ENCODE measurements around the gene FARS2. TPM values are rescaled to one million over a fixed set of nuclear protein-coding genes. Genes with fewer than 3 reads are reported as not detected.

FARS2 gene
- total and polyA plus RNA-seq, 2 donors (not counting 1 experiment from before 2014, with no cell fraction given), result 33.0 to 35.5 TPM

DNA sequence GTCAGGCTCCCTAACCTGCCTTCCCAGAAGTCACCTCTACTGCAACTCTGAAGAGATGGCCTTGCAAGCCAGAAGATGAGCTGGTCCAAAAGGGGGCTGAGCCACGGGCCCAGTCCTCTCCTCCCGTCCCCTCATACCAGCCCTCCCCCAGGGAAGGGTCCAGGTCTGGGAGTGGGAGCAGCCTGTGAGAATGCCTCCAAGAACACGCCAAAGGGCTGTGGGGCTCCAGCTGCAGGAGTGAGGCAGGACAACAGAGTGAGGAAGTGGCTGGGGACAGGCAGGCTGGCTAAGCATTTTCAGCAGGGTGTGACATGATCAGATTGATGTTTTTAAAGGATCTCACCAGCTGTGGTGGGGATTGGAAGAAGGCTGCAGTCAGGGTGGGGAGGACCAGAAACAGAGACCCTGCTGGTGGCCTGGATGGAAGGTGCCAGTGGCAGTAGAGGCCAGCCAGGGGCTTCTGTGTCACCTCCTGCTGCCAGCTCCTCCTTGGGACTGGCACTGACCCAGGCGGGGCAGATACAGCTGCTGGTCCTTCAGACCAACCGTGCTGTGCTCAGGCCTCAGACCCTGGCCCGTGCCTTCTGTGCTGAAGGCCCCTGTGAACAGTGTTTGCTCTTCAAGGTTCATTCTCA lies 487.8 kb downstream of the FARS2 start:
- Mint-ChIP-seq H3K4me3 (no peak overlapping the region), H3K4me1 (peaks cover 7% of the 10 kb centered on the region), H3K27ac (no peak overlapping the region), H3K9me3 (ENCODE audit: insufficient read depth) (peaks cover 2% of the 10 kb centered on the region), H3K27me3 (no peaks in the 10 kb centered on the region)
- POLR2A ChIA-PET, result no interaction called here
- Histone ChIP-seq H3K4me2 (replicated peaks; ENCODE audit: low read depth, low read length, poor library complexity, severe bottlenecking) (no peak overlapping the region), H2AFZ (ENCODE audit: insufficient read depth, low read depth, low read length, poor library complexity, severe bottlenecking) (no peak overlapping the region), H3K36me3 (replicated peaks in 1 of 2; ENCODE audit: control extremely low read depth in 1 of 2, control insufficient read depth in 1 of 2, extremely low read depth in 1 of 2, insufficient read depth in 2 of 2, low read length in 1 of 2) (no peaks in the 10 kb centered on the region), H3K9ac (ENCODE audit: low read length) (no peak overlapping the region), H4K20me1 (ENCODE audit: control insufficient read depth, insufficient read depth, low read length, poor library complexity, severe bottlenecking) (no peaks in the 10 kb centered on the region), H3K79me2 (ENCODE audit: control insufficient read depth, insufficient read depth, low read length) (no peaks in the 10 kb centered on the region), H3K27me3 (replicated peaks in 1 of 4; ENCODE audit: control extremely low read depth in 1 of 4, control insufficient read depth in 3 of 4, insufficient read depth in 4 of 4, low read length in 3 of 4) (no peaks in the 10 kb centered on the region), H3K27ac (ENCODE audit: low read length in 2 of 2) (no peak overlapping the region), H3K4me3 (ENCODE audit: control extremely low read depth in 1 of 5, extremely low read depth in 1 of 5, insufficient read depth in 1 of 5, low read depth in 2 of 5, low read length in 4 of 5) (no peak overlapping the region), H3K4me1 (ENCODE audit: control insufficient read depth in 2 of 2, insufficient read depth in 2 of 2, low read length in 2 of 2) (no peaks in the 10 kb centered on the region), H3K9me3 (ENCODE audit: control extremely low read depth in 1 of 3, control insufficient read depth in 2 of 3, insufficient read depth in 1 of 3, low read length in 2 of 3) (peaks cover 0 to 7% (median 5%) of the 10 kb centered on the region in 3 donors)
- WGBS (ENCODE audit: insufficient coverage), result 94% methylated on average over 5 of the region's 6 CpGs
- no peak for DNase-seq
- no peak for ATAC-seq (ENCODE audit: low read depth)
- no peak for TF ChIP-seq EZH2 (IDR thresholded peaks at IDR 0.05; ENCODE audit: borderline replicate concordance, insufficient read depth, low read depth, low read length, poor library complexity, severe bottlenecking)
- TF ChIP-seq, protein P1, sequence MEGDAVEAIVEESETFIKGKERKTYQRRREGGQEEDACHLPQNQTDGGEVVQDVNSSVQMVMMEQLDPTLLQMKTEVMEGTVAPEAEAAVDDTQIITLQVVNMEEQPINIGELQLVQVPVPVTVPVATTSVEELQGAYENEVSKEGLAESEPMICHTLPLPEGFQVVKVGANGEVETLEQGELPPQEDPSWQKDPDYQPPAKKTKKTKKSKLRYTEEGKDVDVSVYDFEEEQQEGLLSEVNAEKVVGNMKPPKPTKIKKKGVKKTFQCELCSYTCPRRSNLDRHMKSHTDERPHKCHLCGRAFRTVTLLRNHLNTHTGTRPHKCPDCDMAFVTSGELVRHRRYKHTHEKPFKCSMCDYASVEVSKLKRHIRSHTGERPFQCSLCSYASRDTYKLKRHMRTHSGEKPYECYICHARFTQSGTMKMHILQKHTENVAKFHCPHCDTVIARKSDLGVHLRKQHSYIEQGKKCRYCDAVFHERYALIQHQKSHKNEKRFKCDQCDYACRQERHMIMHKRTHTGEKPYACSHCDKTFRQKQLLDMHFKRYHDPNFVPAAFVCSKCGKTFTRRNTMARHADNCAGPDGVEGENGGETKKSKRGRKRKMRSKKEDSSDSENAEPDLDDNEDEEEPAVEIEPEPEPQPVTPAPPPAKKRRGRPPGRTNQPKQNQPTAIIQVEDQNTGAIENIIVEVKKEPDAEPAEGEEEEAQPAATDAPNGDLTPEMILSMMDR (IDR thresholded peaks at IDR 0.05), result no peak
- intact Hi-C loops (cut with micrococcal nuclease), result no loop called here
- CTCF ChIA-PET, result no interaction called here

DNA sequence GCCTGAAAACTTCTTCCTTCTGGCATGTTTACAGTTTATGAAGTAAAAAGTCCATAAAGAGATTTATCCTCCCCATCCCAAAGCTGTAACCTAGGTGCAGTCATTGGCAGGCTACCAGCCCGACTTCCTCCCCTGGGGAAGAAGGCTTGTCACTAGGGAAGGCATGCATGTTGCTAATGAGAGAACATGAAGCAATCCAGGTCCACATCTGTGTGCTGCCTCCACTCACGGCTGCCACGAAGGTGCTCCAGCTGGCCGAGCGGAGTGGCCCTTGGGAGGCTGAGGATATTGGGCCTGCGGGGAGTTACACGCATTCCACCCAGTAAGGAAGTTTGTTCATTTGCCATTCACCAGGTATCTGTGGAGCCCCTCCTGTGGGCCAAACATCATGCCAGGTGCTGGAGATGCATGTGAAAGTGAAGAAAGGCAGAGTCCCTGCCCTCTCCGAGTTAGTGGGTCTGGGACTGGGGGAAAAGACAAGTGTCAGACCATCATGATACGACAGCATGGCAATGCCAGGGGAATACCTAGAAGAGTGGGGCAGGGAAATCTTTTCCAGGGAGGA lies 488.4 kb downstream of the FARS2 start:
- ATAC-seq (ENCODE audit: low read depth) (no peak), DNase-seq (no peak)
- no peak overlapping the region for H3K27ac Mint-ChIP-seq
- peaks cover 7% of the 10 kb centered on the region for H3K4me1 Mint-ChIP-seq
- no peak for TF ChIP-seq EZH2 (IDR thresholded peaks at IDR 0.05; ENCODE audit: borderline replicate concordance, insufficient read depth, low read depth, low read length, poor library complexity, severe bottlenecking)
- TF ChIP-seq, protein P1 (IDR thresholded peaks at IDR 0.05), result no peak
- POLR2A ChIA-PET, result no interaction called here
- intact Hi-C loops (cut with micrococcal nuclease), result no loop called here
- no peaks in the 10 kb centered on the region for H3K27me3 Mint-ChIP-seq
- H3K4me3 Mint-ChIP-seq, result no peak overlapping the region
- H3K27me3 ChIP-seq (replicated peaks in 1 of 4; ENCODE audit: control extremely low read depth in 1 of 4, control insufficient read depth in 3 of 4, insufficient read depth in 4 of 4, low read length in 3 of 4), result no peaks in the 10 kb centered on the region
- no peaks in the 10 kb centered on the region for H3K4me1 ChIP-seq (ENCODE audit: control insufficient read depth in 2 of 2, insufficient read depth in 2 of 2, low read length in 2 of 2)
- no peak overlapping the region for H3K4me3 ChIP-seq (ENCODE audit: control extremely low read depth in 1 of 5, extremely low read depth in 1 of 5, insufficient read depth in 1 of 5, low read depth in 2 of 5, low read length in 4 of 5)
- 43% methylated on average over 9 of the region's 9 CpGs for WGBS (ENCODE audit: insufficient coverage)
- CTCF ChIA-PET, result no interaction called here
- no peak overlapping the region for H2AFZ ChIP-seq (ENCODE audit: insufficient read depth, low read depth, low read length, poor library complexity, severe bottlenecking)
- H3K9me3 Mint-ChIP-seq (ENCODE audit: insufficient read depth), result peaks cover 3% of the 10 kb centered on the region
- H3K27ac ChIP-seq (ENCODE audit: low read length in 2 of 2), result no peak overlapping the region
- H3K9me3 ChIP-seq (ENCODE audit: control extremely low read depth in 1 of 3, control insufficient read depth in 2 of 3, insufficient read depth in 1 of 3, low read length in 2 of 3), result peaks cover 0 to 13% (median 7%) of the 10 kb centered on the region in 3 donors
- H3K79me2 ChIP-seq (ENCODE audit: control insufficient read depth, insufficient read depth, low read length), result no peaks in the 10 kb centered on the region
- no peak overlapping the region for H3K4me2 ChIP-seq (replicated peaks; ENCODE audit: low read depth, low read length, poor library complexity, severe bottlenecking)
- H3K36me3 ChIP-seq (replicated peaks in 1 of 2; ENCODE audit: control extremely low read depth in 1 of 2, control insufficient read depth in 1 of 2, extremely low read depth in 1 of 2, insufficient read depth in 2 of 2, low read length in 1 of 2), result no peaks in the 10 kb centered on the region
- H4K20me1 ChIP-seq (ENCODE audit: control insufficient read depth, insufficient read depth, low read length, poor library complexity, severe bottlenecking), result no peaks in the 10 kb centered on the region
- no peak overlapping the region for H3K9ac ChIP-seq (ENCODE audit: low read length)
